K562 (cell line): ENCODE results near the gene GRXCR2. TPM values are rescaled to one million over a fixed set of nuclear protein-coding genes. Genes with fewer than 3 reads are reported as not detected.

ENCODE experiments used
- ATF4 ChIP-seq: fragments of 450-650 bp; formaldehyde crosslinking; IDR thresholded peaks from 2 replicates; pipeline ENCODE4 v1.4.0; 2022; ENCODE audit warnings: mild to moderate bottlenecking, moderate library complexity
- FOXA1 ChIP-seq: fragments of 450-650 bp; IDR thresholded peaks from 2 replicates; pipeline ENCODE4 v1.6.1; 2016; ENCODE audit warnings: mild to moderate bottlenecking, borderline replicate concordance
- HDAC2 ChIP-seq: fragments of 450-650 bp; IDR thresholded peaks from 2 replicates; pipeline ENCODE4 v1.6.1; 2016; ENCODE audit warnings: mild to moderate bottlenecking
- MCM2 ChIP-seq: fragments of 450-650 bp; IDR thresholded peaks from 2 replicates; pipeline ENCODE4 v1.6.1; 2017; ENCODE audit warnings: low read depth, mild to moderate bottlenecking
- MNT ChIP-seq, 2 experiments: fragments of 450-650 bp; conservative IDR thresholded peaks; 2 replicates each; pipeline ENCODE4 v1.6.1; 2017; ENCODE audit warnings: mild to moderate bottlenecking in 2 of 2, moderate library complexity in 2 of 2
- PRPF4 ChIP-seq: fragments of 200-400 bp; formaldehyde crosslinking; IDR thresholded peaks from one replicate; pipeline ENCODE4 v1.6.1; 2017; ENCODE audit warnings: low read length, low read depth, mild to moderate bottlenecking; ENCODE audit not compliant: insufficient read depth, poor library complexity, severe bottlenecking
- YY1 ChIP-seq, 3 experiments: IDR thresholded peaks; 2 replicates each; pipeline ENCODE4 v1.6.1; 2011; ENCODE audit warnings: low read length in 2 of 3, mild to moderate bottlenecking in 2 of 3, moderate library complexity in 2 of 3, borderline replicate concordance in 1 of 3, control low read depth in 1 of 3, low read depth in 1 of 3; ENCODE audit not compliant: insufficient read depth in 3 of 3, insufficient replicate concordance in 2 of 3, control insufficient read depth in 1 of 3, insufficient read length in 1 of 3; ENCODE audit errors: extremely low read depth in 1 of 3
- ZNF324 ChIP-seq: fragments of 250-450 bp; sonication (Bioruptor Pico); IDR thresholded peaks from 2 replicates; pipeline ENCODE4 v1.4.0; 2020; ENCODE audit warnings: mild to moderate bottlenecking
- polyA plus RNA-seq, 8 experiments: library from polyadenylated mRNA; depleted of rRNA in 4 of 8; stranded (reverse) in 5 of 8; unstranded in 3 of 8; fragments of >200 nt; fragmentation: Nextera tagmentation in 2 of 8; fragmentation: Illumina TruSeq in 1 of 8; extraction: Ambion mirVana in 2 of 8; extraction: Trizol in 1 of 8; gene quantifications; 2 replicates each; pipeline versions ENCODE4 v1.2.1 to v1.2.3, GENCODE V29; 2011 to 2014; ENCODE audit warnings: inconsistent platforms in 1 of 8, missing spikeins in 1 of 8
- total RNA-seq, 7 experiments: library from RNA; depleted of rRNA in 6 of 7; stranded (reverse); fragments of >200 nt in 6 of 7; fragmentation: Illumina TruSeq in 2 of 7; extraction: Trizol in 2 of 7; gene quantifications; 2 replicates each; pipeline versions ENCODE4 v1.2.1 to v1.2.3, GENCODE V29; 2011 to 2021; ENCODE audit warnings: low replicate concordance in 1 of 7
- TF ChIP-seq, protein P1 (sequence below): fragments of 250-450 bp; sonication (Bioruptor Pico); IDR thresholded peaks from 2 replicates; pipeline ENCODE4 v1.8.0; 2021; ENCODE audit warnings: moderate library complexity, mild to moderate bottlenecking, inconsistent platforms

The GRXCR2 gene
- total and polyA plus RNA-seq, 9 of the 15 experiments (the other 6 are each of a cell fraction or from before 2014, with no cell fraction given): not detected

DNA sequence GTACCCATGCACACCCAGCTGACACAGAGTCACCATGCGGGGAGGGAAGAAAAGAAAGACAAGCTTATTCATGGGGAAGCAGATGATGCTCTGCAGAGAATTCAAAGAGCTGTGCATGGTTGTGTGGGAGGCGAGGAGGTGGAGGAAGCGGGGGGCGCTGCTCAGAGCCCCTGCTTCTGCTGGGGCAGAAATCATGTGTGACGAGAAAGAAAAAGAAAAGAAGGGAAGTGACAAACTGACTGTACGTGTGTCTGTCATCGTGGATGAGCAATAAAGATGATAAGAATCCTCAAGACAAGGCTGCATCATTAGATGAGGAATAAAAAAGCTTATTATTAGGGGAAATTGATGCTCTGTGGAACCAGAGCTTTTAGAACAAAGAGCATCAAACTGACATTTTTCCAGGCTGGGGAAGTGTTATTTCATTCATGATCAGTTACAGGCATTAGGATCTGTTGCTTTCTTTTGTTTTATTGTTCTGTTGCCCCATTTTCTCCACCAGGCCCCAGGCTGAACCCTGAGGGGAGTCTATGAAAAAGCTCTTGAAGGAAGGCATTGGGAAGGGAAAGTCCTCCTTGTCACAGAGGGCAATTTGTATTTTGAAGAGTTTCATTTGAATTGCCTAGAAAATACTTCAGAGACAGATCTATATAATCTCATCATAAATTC is 43.3 kb upstream of the GRXCR2 start (continued):
- TF ChIP-seq, protein P1, sequence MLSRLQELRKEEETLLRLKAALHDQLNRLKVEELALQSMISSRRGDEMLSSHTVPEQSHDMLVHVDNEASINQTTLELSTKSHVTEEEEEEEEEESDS: no peak
- TF ChIP-seq ATF4 (CRISPR knock-in tag) (no peak), PRPF4 (no peak), MNT (conservative IDR thresholded peaks at IDR 0.05) (no peak), HDAC2 (no peak), MCM2 (no peak), FOXA1 (no peak), YY1 (IDR thresholded peaks at IDR 0.05; ENCODE audit: borderline replicate concordance in 1 of 3, control insufficient read depth in 1 of 3, extremely low read depth in 1 of 3, insufficient read depth in 3 of 3, insufficient read length in 1 of 3, insufficient replicate concordance in 2 of 3, low read depth in 1 of 3, low read length in 2 of 3) (no peak), ZNF324 (CRISPR knock-in tag) (no peak)
